ENCODE data around the gene CHGA.

Gene CHGA

DNA sequence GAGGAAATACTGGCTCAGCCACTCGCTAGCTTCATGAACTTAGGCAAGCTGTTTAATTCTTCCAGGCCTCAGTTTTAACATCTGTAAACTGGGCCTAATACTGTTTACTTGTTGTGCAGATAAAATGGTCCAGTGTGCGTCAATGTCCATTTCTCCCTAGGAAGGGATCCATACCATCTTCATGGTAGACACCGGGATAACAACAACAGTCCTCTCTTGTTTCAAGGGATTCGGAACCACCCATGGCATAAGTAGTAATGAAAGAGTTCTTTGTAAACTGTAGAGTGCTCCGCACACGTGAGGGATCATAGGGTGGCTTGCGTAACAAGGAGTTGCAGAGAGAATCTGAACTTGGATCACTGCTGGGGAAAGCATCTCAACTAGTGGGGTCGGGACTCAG is 17.3 kb upstream of the CHGA start:
- Histone ChIP-seq H3K4me2 (ENCODE audit: insufficient read depth, low read length) (no peak overlapping the region), H3K36me3 (ENCODE audit: insufficient read depth, low read length) (no peaks in the 10 kb centered on the region), H3K9me3 (ENCODE audit: insufficient read depth, low read length, severe bottlenecking) (no peaks in the 10 kb centered on the region), H2AFZ (ENCODE audit: low read depth, low read length) (no peak overlapping the region), H3K4me1 (ENCODE audit: insufficient read depth, low read length) (no peaks in the 10 kb centered on the region), H3K27me3 (ENCODE audit: insufficient read depth, low read length, poor library complexity) (no peaks in the 10 kb centered on the region), H3K9ac (ENCODE audit: low read depth, low read length) (no peak overlapping the region), H4K20me1 (ENCODE audit: insufficient read depth, low read length) (peaks cover 4% of the 10 kb centered on the region), H3K79me2 (ENCODE audit: insufficient read depth, low read length) (no peaks in the 10 kb centered on the region), H3K27ac (ENCODE audit: low read length) (no peak overlapping the region), H3K4me3 (ENCODE audit: low read depth in 1 of 2, low read length in 2 of 2) (no peak overlapping the region)
- no peak for ATAC-seq (ENCODE audit: insufficient read depth, low read depth)
- DNase-seq, result no peak
- TF ChIP-seq CTCF (IDR thresholded peaks at IDR 0.05; ENCODE audit: borderline replicate concordance, extremely low read depth, low read length, poor library complexity, severe bottlenecking) (no peak), EZH2 (IDR thresholded peaks at IDR 0.05; ENCODE audit: borderline replicate concordance, low read depth, low read length, severe bottlenecking) (no peak)

DNA sequence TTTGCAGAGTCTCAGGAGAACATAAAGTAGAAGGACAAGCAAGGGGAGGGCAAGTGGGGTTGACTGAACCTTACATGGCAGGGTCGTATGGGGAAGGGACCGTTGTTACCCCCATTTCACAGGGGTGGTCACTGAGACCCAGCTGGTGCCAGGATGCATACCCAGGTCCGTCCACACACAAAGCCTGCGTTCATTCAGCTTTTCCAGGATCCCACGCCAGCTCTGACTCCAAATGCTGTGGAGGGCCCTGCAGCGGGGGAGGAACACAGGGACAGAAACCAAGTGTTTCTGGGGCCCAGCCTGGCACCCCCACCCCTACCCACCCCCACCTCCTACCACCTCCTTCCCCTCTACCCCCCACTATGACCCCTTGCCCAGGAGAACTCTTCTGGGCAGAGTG is 16.5 kb upstream of the CHGA start:
- Histone ChIP-seq H3K27me3 (ENCODE audit: insufficient read depth, low read length, poor library complexity) (no peaks in the 10 kb centered on the region), H3K9me3 (ENCODE audit: insufficient read depth, low read length, severe bottlenecking) (no peaks in the 10 kb centered on the region)

DNA sequence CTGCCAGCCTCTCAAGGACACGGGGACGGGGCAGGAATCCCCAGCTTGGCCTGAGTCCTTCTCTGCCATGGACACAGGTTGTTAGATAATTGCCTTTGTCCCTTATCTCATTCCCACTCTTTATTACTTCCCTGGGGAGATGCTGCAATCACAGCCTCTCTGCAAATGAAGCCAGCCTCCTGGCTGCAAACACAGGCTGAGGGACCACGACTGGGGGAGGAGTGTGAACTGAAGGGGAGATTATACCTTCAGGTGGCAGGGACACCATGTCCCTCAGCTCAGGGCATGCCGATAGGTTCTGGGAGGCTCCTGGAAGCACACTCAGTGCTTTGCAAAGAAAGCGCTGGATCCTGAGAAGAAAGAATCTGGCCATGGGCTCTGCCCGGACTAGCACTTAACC is 16.1 kb upstream of the CHGA start:
- Histone ChIP-seq H3K27me3 (ENCODE audit: insufficient read depth, low read length, poor library complexity) (no peaks in the 10 kb centered on the region), H3K4me1 (ENCODE audit: insufficient read depth, low read length) (no peaks in the 10 kb centered on the region)
- ATAC-seq (ENCODE audit: insufficient read depth, low read depth), result no peak

More for the DNA sequence above, 16.5 kb upstream of the CHGA start:
- H3K36me3 ChIP-seq (ENCODE audit: insufficient read depth, low read length), result no peaks in the 10 kb centered on the region
- DNase-seq (no peak), ATAC-seq (ENCODE audit: insufficient read depth, low read depth) (no peak)
- no peak overlapping the region for H2AFZ ChIP-seq (ENCODE audit: low read depth, low read length)
- no peaks in the 10 kb centered on the region for H3K4me1 ChIP-seq (ENCODE audit: insufficient read depth, low read length)
- TF ChIP-seq CTCF (IDR thresholded peaks at IDR 0.05; ENCODE audit: borderline replicate concordance, extremely low read depth, low read length, poor library complexity, severe bottlenecking), result no peak
- no peak for TF ChIP-seq EZH2 (IDR thresholded peaks at IDR 0.05; ENCODE audit: borderline replicate concordance, low read depth, low read length, severe bottlenecking)
- peaks cover 4% of the 10 kb centered on the region for H4K20me1 ChIP-seq (ENCODE audit: insufficient read depth, low read length)
- no peak overlapping the region for H3K27ac ChIP-seq (ENCODE audit: low read length)
- no peaks in the 10 kb centered on the region for H3K79me2 ChIP-seq (ENCODE audit: insufficient read depth, low read length)
- no peak overlapping the region for H3K4me3 ChIP-seq (ENCODE audit: low read depth in 1 of 2, low read length in 2 of 2)
- no peak overlapping the region for H3K9ac ChIP-seq (ENCODE audit: low read depth, low read length)
- H3K4me2 ChIP-seq (ENCODE audit: insufficient read depth, low read length), result no peak overlapping the region

More for the DNA sequence above, 16.1 kb upstream of the CHGA start:
- no peak overlapping the region for H3K9ac ChIP-seq (ENCODE audit: low read depth, low read length)
- no peaks in the 10 kb centered on the region for H3K9me3 ChIP-seq (ENCODE audit: insufficient read depth, low read length, severe bottlenecking)
- DNase-seq, result no peak
- no peaks in the 10 kb centered on the region for H3K36me3 ChIP-seq (ENCODE audit: insufficient read depth, low read length)
- H3K79me2 ChIP-seq (ENCODE audit: insufficient read depth, low read length), result no peaks in the 10 kb centered on the region
- H4K20me1 ChIP-seq (ENCODE audit: insufficient read depth, low read length), result peaks cover 4% of the 10 kb centered on the region
- TF ChIP-seq EZH2 (IDR thresholded peaks at IDR 0.05; ENCODE audit: borderline replicate concordance, low read depth, low read length, severe bottlenecking) (no peak), CTCF (IDR thresholded peaks at IDR 0.05; ENCODE audit: borderline replicate concordance, extremely low read depth, low read length, poor library complexity, severe bottlenecking) (no peak)
- no peak overlapping the region for H3K4me2 ChIP-seq (ENCODE audit: insufficient read depth, low read length)
- no peak overlapping the region for H2AFZ ChIP-seq (ENCODE audit: low read depth, low read length)
- H3K27ac ChIP-seq (ENCODE audit: low read length), result no peak overlapping the region
- no peak overlapping the region for H3K4me3 ChIP-seq (ENCODE audit: low read depth in 1 of 2, low read length in 2 of 2)

All from DND-41 (cell line).